HepG2 (cell line): Measurements from ENCODE around the gene CLIC2.

Experiments
- CTCF ChIP-seq: sonication (generic); formaldehyde crosslinking; IDR thresholded peaks from 2 replicates; pipeline ENCODE4 v1.5.0; 2020; ENCODE audit warnings: mild to moderate bottlenecking, missing genetic modification reagents, moderate library complexity
- RAD21 ChIP-seq: fragments of 450-650 bp; formaldehyde crosslinking; IDR thresholded peaks from 2 replicates; pipeline ENCODE4 v1.5.0; 2020; ENCODE audit warnings: mild to moderate bottlenecking
- TAF1 ChIP-seq: sonication (generic); formaldehyde crosslinking; IDR thresholded peaks from 2 replicates; pipeline ENCODE4 v1.4.0; 2020; ENCODE audit warnings: missing genetic modification reagents
- TBL1XR1 ChIP-seq: fragments of 150-350 bp; IDR thresholded peaks from 2 replicates; pipeline ENCODE4 v1.6.1; 2014; ENCODE audit warnings: borderline replicate concordance, low read length; ENCODE audit not compliant: partially characterized antibody
- TCF7L2 ChIP-seq: IDR thresholded peaks from 2 replicates; pipeline ENCODE4 v1.6.1; 2011; ENCODE audit warnings: mild to moderate bottlenecking, low read depth, low read length, moderate library complexity
- ZFX ChIP-seq: sonication (generic); formaldehyde crosslinking; IDR thresholded peaks from 2 replicates; pipeline ENCODE4 v1.4.0; 2020; ENCODE audit warnings: mild to moderate bottlenecking, low read depth, missing genetic modification reagents, moderate library complexity
- ZNF17 ChIP-seq: sonication (generic); formaldehyde crosslinking; IDR thresholded peaks from 2 replicates; pipeline ENCODE4 v1.5.0; 2020; ENCODE audit warnings: mild to moderate bottlenecking, missing genetic modification reagents

GRCh38 chrX:155235891-155236290, 98.5 kb downstream of the CLIC2 start:
- TF ChIP-seq RAD21 (CRISPR knock-in tag) = no peak
- no peak for TF ChIP-seq CTCF (CRISPR knock-in tag)
- no peak for TF ChIP-seq TCF7L2
- no peak for TF ChIP-seq ZNF17 (CRISPR knock-in tag)
- TF ChIP-seq TAF1 (CRISPR knock-in tag) = no peak
- no peak for TF ChIP-seq ZFX (CRISPR knock-in tag)
- no peak for TF ChIP-seq TBL1XR1
